Loucy (cell line): ENCODE measurements around the gene HLTF.

ENCODE experiments used
- EZH2phosphoT487 ChIP-seq: fragments of 200-600 bp; IDR thresholded peaks from 2 replicates; pipeline ENCODE4 v1.6.1; 2018; ENCODE audit warnings: antibody characterized with exemption, mild to moderate bottlenecking, moderate library complexity, borderline replicate concordance
- TF ChIP-seq, protein P1 (sequence below): fragments of 200-600 bp; sonication (generic); conservative IDR thresholded peaks from 2 replicates; pipeline ENCODE4 v1.5.1; 2014; ENCODE audit warnings: mild to moderate bottlenecking, antibody characterized with exemption, low read length

GRCh38 chr3:149090461-149090860 lies 4.1 kb upstream of the HLTF start:
- TF ChIP-seq, protein P1, sequence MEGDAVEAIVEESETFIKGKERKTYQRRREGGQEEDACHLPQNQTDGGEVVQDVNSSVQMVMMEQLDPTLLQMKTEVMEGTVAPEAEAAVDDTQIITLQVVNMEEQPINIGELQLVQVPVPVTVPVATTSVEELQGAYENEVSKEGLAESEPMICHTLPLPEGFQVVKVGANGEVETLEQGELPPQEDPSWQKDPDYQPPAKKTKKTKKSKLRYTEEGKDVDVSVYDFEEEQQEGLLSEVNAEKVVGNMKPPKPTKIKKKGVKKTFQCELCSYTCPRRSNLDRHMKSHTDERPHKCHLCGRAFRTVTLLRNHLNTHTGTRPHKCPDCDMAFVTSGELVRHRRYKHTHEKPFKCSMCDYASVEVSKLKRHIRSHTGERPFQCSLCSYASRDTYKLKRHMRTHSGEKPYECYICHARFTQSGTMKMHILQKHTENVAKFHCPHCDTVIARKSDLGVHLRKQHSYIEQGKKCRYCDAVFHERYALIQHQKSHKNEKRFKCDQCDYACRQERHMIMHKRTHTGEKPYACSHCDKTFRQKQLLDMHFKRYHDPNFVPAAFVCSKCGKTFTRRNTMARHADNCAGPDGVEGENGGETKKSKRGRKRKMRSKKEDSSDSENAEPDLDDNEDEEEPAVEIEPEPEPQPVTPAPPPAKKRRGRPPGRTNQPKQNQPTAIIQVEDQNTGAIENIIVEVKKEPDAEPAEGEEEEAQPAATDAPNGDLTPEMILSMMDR, result no peak
- no peak for TF ChIP-seq EZH2phosphoT487
